A673 (cell line): Measurements from ENCODE around the gene ASH1L. TPM values are rescaled to one million over a fixed set of nuclear protein-coding genes. Genes with fewer than 3 reads are reported as not detected.
"Not testable (repeated sequence)": the region's sequence is repeated elsewhere in the genome, so short reads cannot be mapped to it uniquely, and the experiment has no call there.

ENCODE experiments used
- BruUV-seq: library from RNA; stranded (reverse); fragments of 400-500 nt; replicated peaks from 2 replicates; lab custom pipeline; 2021; lab: Mats Ljungman, UMichigan
- CTCF ChIA-PET: fragments of 300-600 bp; sonication (Branson Sonifier 250); formaldehyde crosslinking; loops from one replicate; lab custom pipeline; 2022; ENCODE audit warnings: antibody characterized with exemption; lab: Charles Lee
- POLR2A ChIA-PET: fragments of 300-600 bp; sonication (Branson Sonifier 250); formaldehyde crosslinking; loops from one replicate; lab custom pipeline; 2022; ENCODE audit warnings: antibody characterized with exemption; ENCODE audit not compliant: low non-redundant PET; lab: Charles Lee
- DNase-seq: peaks from one replicate; pipeline ENCODE4 v3.0.0-alpha.2; 2015; ENCODE audit warnings: low spot score
- H3K27ac ChIP-seq: fragments of 200-600 bp; sonication (generic); 2 replicates; pipeline ENCODE4 v1.5.1; 2016; ENCODE audit warnings: mixed run types, low read depth, mild to moderate bottlenecking, mixed read lengths, antibody characterized with exemption, low read length; ENCODE audit not compliant: poor library complexity, severe bottlenecking
- H3K27me3 ChIP-seq: fragments of 200-600 bp; sonication (generic); replicated peaks from 2 replicates; pipeline ENCODE4 v1.6.1; 2017; ENCODE audit warnings: mixed run types, low read depth, mild to moderate bottlenecking, mixed read lengths, antibody characterized with exemption, low read length; ENCODE audit not compliant: insufficient read depth, poor library complexity
- H3K36me3 ChIP-seq: fragments of 200-600 bp; sonication (generic); 2 replicates; pipeline ENCODE4 v1.6.1; 2016; ENCODE audit warnings: mixed run types, mild to moderate bottlenecking, mixed read lengths, antibody characterized with exemption, low read length; ENCODE audit not compliant: insufficient read depth, poor library complexity, severe bottlenecking
- H3K4me1 ChIP-seq: fragments of 200-600 bp; sonication (generic); 2 replicates; pipeline ENCODE4 v1.6.1; 2017; ENCODE audit warnings: mixed run types, mild to moderate bottlenecking, mixed read lengths, antibody characterized with exemption, low read length; ENCODE audit not compliant: insufficient read depth, poor library complexity, severe bottlenecking
- H3K4me3 ChIP-seq: fragments of 200-600 bp; sonication (generic); 2 replicates; pipeline ENCODE4 v1.5.1; 2016; ENCODE audit warnings: low read depth, mixed run types, mild to moderate bottlenecking, mixed read lengths, low read length; ENCODE audit not compliant: poor library complexity, severe bottlenecking
- H3K9me3 ChIP-seq: fragments of 200-600 bp; sonication (generic); 2 replicates; pipeline ENCODE4 v1.6.1; 2016; ENCODE audit warnings: mixed run types, low read depth, mild to moderate bottlenecking, mixed read lengths, antibody characterized with exemption, low read length; ENCODE audit not compliant: poor library complexity, severe bottlenecking
- CTCF ChIP-seq: fragments of 300-800, 200-600 bp; sonication (generic); conservative IDR thresholded peaks from 2 replicates; pipeline ENCODE4 v1.5.1; 2017; ENCODE audit warnings: low read depth, mild to moderate bottlenecking, antibody characterized with exemption, low read length, moderate library complexity, mixed read lengths
- EZH2 ChIP-seq: fragments of 200-600 bp; sonication (generic); IDR thresholded peaks from 2 replicates; pipeline ENCODE4 v1.6.1; 2017; ENCODE audit warnings: borderline replicate concordance, low read depth, mild to moderate bottlenecking, mixed read lengths, antibody characterized with exemption, low read length; ENCODE audit not compliant: poor library complexity, severe bottlenecking
- intact Hi-C: fragments of 100-400 bp; cut with micrococcal nuclease; formaldehyde crosslinking; loops from one replicate; pipeline ENCODE4 v1.10.0; 2022; ENCODE audit not compliant: unreplicated experiment
- total RNA-seq: library from RNA; stranded (reverse); gene quantifications from 2 replicates; pipeline ENCODE4 v1.2.3, GENCODE V29; 2021

ASH1L gene
- total RNA-seq, 1 experiment from 2014 or later, result 49.6 TPM

DNA sequence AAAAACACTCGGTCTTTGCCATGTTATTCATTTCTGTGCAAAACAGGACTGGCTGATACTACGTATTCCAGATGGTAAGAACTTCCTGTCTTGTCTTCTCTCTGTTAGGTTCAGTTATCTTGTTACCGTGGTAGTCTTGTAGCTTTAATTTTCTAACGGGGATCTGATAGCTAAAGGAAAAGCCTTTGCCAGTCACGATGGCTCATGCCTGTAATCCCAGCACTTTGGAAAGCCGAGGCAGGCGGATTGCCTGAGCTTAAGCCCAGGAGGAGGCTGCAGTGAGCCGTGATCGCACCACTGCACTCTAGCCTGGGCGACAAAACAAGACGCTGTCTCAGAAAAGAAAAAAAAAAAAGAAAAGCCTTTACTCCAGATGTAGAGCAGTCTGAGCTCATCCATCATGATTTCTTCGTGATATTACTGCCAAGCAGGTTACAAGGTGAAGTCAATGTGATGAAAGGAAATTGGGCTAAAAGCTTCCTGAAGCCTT, 36.3 kb upstream of the ASH1L start:
- intact Hi-C loops, result loop anchor here (10.0 kb wide), 4 partner anchors 46 to 424 kb away; partner anchors contain the start of genes KRTCAP2, MTX1, RUSC1 and THBS3
- DNase-seq, result no peak
- TF ChIP-seq CTCF (no peak), EZH2 (no peak)
- no peak overlapping the region for H3K4me3 ChIP-seq
- H3K36me3 ChIP-seq, result no peaks in the 10 kb centered on the region
- no peaks in the 10 kb centered on the region for H3K27me3 ChIP-seq
- ChIA-PET POLR2A (no interaction called here), CTCF (interaction anchor here (0.7 kb wide), 1 partner anchor 68 kb away, joined by 4 read pairs; no protein-coding TSS in a partner anchor)
- H3K4me1 ChIP-seq, result no peaks in the 10 kb centered on the region
- BruUV-seq, result no TSS peak
- H3K27ac ChIP-seq, result no peak overlapping the region
- no peaks in the 10 kb centered on the region for H3K9me3 ChIP-seq

DNA sequence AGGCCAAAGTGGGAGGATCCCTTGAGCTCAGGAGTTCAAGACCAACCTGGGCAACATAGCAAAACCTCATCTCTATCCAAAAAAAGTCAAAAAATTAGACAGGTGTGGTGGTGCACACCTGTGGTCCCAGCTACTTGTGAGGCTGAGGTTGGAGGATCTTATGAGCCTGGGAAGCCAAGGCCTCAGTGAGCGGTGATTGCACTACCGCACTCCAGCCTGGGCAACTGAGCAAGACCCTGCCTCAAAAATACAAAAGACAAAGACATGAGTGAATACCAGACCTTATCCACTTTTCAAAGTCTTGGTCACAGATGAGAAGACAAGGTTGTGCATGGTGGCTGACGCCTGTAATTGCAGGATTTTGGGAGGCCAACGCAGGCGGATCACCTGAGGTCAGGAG, 34.3 kb upstream of the ASH1L start:
- no peaks in the 10 kb centered on the region for H3K27me3 ChIP-seq
- no peak overlapping the region for H3K27ac ChIP-seq
- no TSS peak for BruUV-seq
- POLR2A ChIA-PET, result no interaction called here
- intact Hi-C loops, result loop anchor here (10.0 kb wide), 4 partner anchors 48 to 422 kb away; partner anchors contain the start of genes KRTCAP2, MTX1, RUSC1 and THBS3
- no peaks in the 10 kb centered on the region for H3K4me1 ChIP-seq
- no peak for DNase-seq
- no peaks in the 10 kb centered on the region for H3K9me3 ChIP-seq
- no peak overlapping the region for H3K4me3 ChIP-seq
- TF ChIP-seq EZH2 (no peak), CTCF (no peak)
- H3K36me3 ChIP-seq, result no peaks in the 10 kb centered on the region
- CTCF ChIA-PET, result no interaction called here

DNA sequence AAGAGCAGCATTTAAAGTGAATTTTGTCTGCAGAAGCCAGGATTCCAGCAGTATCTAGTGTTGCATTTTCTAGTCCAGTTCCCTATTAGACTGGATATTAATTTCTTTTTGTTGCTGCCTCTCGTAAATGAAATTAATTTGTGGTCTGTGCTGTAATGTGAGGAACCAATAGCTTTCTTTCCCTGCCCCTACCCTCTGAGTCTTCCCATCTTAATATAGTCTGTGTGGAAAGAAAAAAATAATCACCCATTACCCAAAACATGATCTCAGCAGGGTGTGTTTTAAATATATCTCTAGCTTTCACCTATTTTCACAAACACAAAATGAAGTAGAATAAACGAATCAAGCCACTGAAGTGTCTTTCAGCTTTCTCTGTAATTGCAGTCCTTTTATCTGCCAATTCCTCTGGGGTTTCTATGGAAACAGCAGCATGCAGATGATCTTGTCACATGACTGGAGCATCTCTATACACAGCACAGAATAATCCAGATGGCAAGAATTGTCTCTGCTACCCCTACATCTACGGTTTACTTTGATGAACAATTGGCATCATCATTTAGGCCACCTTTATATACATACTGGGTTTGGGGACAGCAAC, 33.4 kb upstream of the ASH1L start:
- DNase-seq, CTCF ChIA-PET, POLR2A ChIA-PET: not testable (repeated sequence)

More for the DNA sequence above, 33.4 kb upstream of the ASH1L start:
- H3K9me3 ChIP-seq, H3K4me3 ChIP-seq, H3K27ac ChIP-seq, H3K27me3 ChIP-seq, H3K36me3 ChIP-seq, BruUV-seq, H3K4me1 ChIP-seq: not testable (repeated sequence)
- intact Hi-C loops, result loop anchor here (10.0 kb wide), 4 partner anchors 49 to 421 kb away; partner anchors contain the start of genes KRTCAP2, MTX1, RUSC1 and THBS3
